ENCODE data around the gene C1orf174.
"Not testable (repeated sequence)": the region's sequence is repeated elsewhere in the genome, so short reads cannot be mapped to it uniquely, and the experiment has no call there.

C1orf174 gene

GRCh38 chr1:3921765-3922164, 21.7 kb upstream of the C1orf174 start:
- no peak overlapping the region for H3K4me3 Mint-ChIP-seq
- DNase-seq (no peak), ATAC-seq (replicated peaks) (no peak)

DNA sequence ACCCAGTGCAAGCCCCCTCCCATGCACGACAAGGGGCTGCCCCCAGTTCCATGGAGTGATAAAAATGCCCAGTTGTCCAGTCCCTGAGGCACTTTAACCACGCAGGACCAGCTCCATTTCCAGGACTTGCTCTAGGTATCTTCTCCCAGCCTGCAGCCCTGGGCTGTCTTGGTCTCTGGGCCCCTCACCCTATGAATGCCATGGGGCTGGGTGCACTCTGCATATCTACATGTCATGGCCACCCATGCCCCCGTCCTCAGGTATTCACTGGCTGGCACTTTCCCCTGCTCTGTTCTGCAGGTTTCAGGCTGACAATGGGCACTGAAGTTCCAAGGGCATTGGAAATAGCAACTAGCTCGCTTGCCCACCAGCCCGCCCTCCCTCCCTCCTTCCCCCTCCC, 19.6 kb upstream of the C1orf174 start:
- Mint-ChIP-seq H3K36me3 (no peaks in the 10 kb centered on the region), H3K4me3 (no peak overlapping the region), H3K4me1 (no peaks in the 10 kb centered on the region), H3K9me3 (peaks cover 0 to 3% of the 10 kb centered on the region in 2 donors), H3K27me3 (no peaks in the 10 kb centered on the region), H3K27ac (no peak overlapping the region)
- ATAC-seq (replicated peaks) (no peak), DNase-seq (no peak)

More at GRCh38 chr1:3921765-3922164, 21.7 kb upstream of the C1orf174 start:
- H3K27me3 Mint-ChIP-seq = peaks cover 0 to 12% of the 10 kb centered on the region in 2 donors
- H3K4me1 Mint-ChIP-seq = no peaks in the 10 kb centered on the region
- no peaks in the 10 kb centered on the region for H3K36me3 Mint-ChIP-seq
- H3K9me3 Mint-ChIP-seq = peaks cover 0 to 3% of the 10 kb centered on the region in 2 donors
- peak overlapping the region; percentile 33 for H3K27ac Mint-ChIP-seq

DNA sequence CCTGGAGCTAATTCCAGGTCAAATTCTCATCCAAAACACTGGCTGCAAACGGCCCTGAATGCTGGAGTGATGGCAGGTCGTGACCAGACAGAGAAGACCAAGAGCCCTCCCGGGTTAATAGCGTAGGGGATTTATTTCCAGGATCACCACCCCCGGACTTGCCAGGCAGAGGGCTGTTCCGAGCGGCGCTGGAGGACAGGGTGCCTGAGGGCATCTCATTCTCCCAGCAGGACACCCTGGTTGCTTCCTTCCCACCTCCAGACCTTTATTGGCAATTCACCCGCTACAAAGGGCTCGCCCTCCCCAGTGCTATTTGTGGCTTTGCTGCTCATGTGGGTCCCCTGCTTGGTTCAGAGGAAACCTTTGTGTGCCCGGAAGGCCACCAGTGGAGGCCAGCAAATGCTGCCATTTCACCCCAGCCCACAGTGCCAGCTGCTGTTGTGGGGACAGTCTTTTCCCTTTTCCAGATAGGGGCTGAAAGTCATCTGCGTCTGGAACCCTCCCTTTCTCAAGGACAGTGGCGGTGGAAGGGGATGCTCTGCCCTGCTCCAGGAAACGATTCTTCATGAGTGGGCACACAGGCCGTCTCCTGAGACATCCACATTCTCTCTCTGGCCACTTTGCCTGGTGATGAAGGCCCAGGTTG, 19.0 kb upstream of the C1orf174 start:
- H3K27me3 Mint-ChIP-seq = no peaks in the 10 kb centered on the region
- H3K4me3 Mint-ChIP-seq = no peak overlapping the region
- peaks cover 0 to 3% of the 10 kb centered on the region in 2 donors for H3K9me3 Mint-ChIP-seq
- ATAC-seq (replicated peaks) = no peak
- H3K4me1 Mint-ChIP-seq = no peaks in the 10 kb centered on the region
- DNase-seq = no peak
- H3K36me3 Mint-ChIP-seq = no peaks in the 10 kb centered on the region
- H3K27ac Mint-ChIP-seq = no peak overlapping the region

GRCh38 chr1:3918359-3918758, 18.3 kb upstream of the C1orf174 start:
- H3K9me3 Mint-ChIP-seq; H3K36me3 Mint-ChIP-seq; DNase-seq; H3K4me3 Mint-ChIP-seq; ATAC-seq (replicated peaks); H3K27ac Mint-ChIP-seq; H3K4me1 Mint-ChIP-seq; H3K27me3 Mint-ChIP-seq: not testable (repeated sequence)

GRCh38 chr1:3917761-3918160, 17.7 kb upstream of the C1orf174 start:
- Mint-ChIP-seq H3K4me1 (no peaks in the 10 kb centered on the region), H3K9me3 (peaks cover 0 to 2% of the 10 kb centered on the region in 2 donors)
- ATAC-seq (replicated peaks) = no peak

DNA sequence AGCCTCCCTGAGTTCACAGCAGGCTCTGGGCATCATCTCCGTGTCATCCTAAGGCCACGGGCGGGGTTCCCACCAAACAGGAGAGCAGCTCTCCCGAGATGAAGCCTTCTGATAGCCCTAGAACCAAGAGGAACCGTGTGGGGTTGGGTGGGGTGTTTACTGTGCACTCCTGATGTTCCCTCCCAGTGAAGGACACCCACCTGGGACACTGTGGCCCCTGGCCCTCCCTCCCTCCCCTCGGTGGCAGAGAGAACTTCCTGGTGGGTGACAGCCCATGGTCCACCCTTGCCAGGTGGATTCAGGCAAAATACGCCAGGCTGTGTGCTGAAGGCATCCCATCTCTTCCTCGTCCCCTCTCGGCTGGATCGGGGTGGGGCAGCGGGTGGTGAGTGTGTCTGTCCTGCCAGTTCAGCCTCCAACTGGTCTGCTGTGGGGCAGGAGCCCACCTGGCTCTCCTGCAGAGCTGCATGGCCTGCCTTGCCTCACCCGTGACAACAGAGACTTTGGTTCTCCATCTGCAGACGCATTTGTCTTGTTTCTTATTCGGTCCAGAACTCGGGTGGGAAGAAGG, 15.6 kb upstream of the C1orf174 start:
- no peak overlapping the region for H3K4me3 Mint-ChIP-seq

More at GRCh38 chr1:3917761-3918160, 17.7 kb upstream of the C1orf174 start:
- Mint-ChIP-seq H3K27ac (peak overlapping the region; percentile 47), H3K27me3 (no peaks in the 10 kb centered on the region), H3K36me3 (no peaks in the 10 kb centered on the region), H3K4me3 (no peak overlapping the region)
- no peak for DNase-seq

DNA sequence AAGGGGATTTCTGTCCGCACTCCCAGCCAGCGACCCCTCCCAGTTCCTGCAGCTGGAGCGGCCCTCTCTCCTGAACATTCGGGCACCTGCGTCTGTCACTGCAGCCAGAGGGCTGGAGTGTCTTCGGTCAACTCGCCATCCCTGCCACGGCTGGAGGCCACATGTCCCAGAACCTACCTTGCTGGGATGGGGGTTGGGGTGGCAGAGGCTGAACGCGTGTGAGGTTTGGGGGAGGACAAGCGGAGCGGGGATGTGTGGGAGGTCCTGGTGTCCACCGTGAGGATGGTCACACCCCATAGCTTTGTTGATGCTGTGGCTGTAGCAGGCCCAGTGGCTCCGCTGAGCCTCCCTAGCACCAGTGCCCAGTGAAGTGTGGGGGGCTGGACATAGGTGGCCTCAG, 14.8 kb upstream of the C1orf174 start:
- ATAC-seq (replicated peaks) (no peak), DNase-seq (no peak)
- H3K4me1 Mint-ChIP-seq = peaks cover 15 to 17% of the 10 kb centered on the region in 2 donors
- peaks cover 4 to 5% of the 10 kb centered on the region in 2 donors for H3K27me3 Mint-ChIP-seq
- H3K4me3 Mint-ChIP-seq = no peak overlapping the region
- H3K27ac Mint-ChIP-seq = no peak overlapping the region
- H3K9me3 Mint-ChIP-seq = peaks cover 0 to 2% of the 10 kb centered on the region in 2 donors
- H3K36me3 Mint-ChIP-seq = no peaks in the 10 kb centered on the region

More for the DNA sequence above, 15.6 kb upstream of the C1orf174 start:
- DNase-seq = no peak
- no peak for ATAC-seq (replicated peaks)
- Mint-ChIP-seq H3K27me3 (no peaks in the 10 kb centered on the region), H3K9me3 (peaks cover 0 to 2% of the 10 kb centered on the region in 2 donors), H3K27ac (no peak overlapping the region), H3K4me1 (peaks cover 11 to 13% of the 10 kb centered on the region in 2 donors), H3K36me3 (no peaks in the 10 kb centered on the region)

- Mint-ChIP-seq H3K4me3 (no peak overlapping the region), H3K36me3 (no peaks in the 10 kb centered on the region), H3K27ac (no peak overlapping the region), H3K4me1 (peaks cover 19 to 22% of the 10 kb centered on the region in 2 donors), H3K9me3 (peaks cover 0 to 2% of the 10 kb centered on the region in 2 donors), H3K27me3 (peaks cover 8 to 9% of the 10 kb centered on the region in 2 donors)
- ATAC-seq (replicated peaks) (no peak), DNase-seq (no peak)
Measured at GRCh38 chr1:3914331-3914851, 14.3 kb upstream of the C1orf174 start.

GRCh38 chr1:3912809-3913685, 13.0 kb upstream of the C1orf174 start:
- peaks cover 8 to 13% of the 10 kb centered on the region in 2 donors for H3K27me3 Mint-ChIP-seq
- H3K4me3 Mint-ChIP-seq = no peak overlapping the region
- H3K36me3 Mint-ChIP-seq = no peaks in the 10 kb centered on the region
- no peaks in the 10 kb centered on the region for H3K9me3 Mint-ChIP-seq
- peaks cover 19 to 22% of the 10 kb centered on the region in 2 donors for H3K4me1 Mint-ChIP-seq
- ATAC-seq (replicated peaks) (no peak), DNase-seq (no peak)
- no peak overlapping the region for H3K27ac Mint-ChIP-seq

GRCh38 chr1:3911981-3912808, 12.1 kb upstream of the C1orf174 start:
- H3K4me1 Mint-ChIP-seq = peaks cover 20 to 25% of the 10 kb centered on the region in 2 donors
- H3K27ac Mint-ChIP-seq = no peak overlapping the region
- DNase-seq (no peak), ATAC-seq (replicated peaks) (no peak)
- no peaks in the 10 kb centered on the region for H3K36me3 Mint-ChIP-seq
- H3K4me3 Mint-ChIP-seq = no peak overlapping the region
- no peaks in the 10 kb centered on the region for H3K9me3 Mint-ChIP-seq
- H3K27me3 Mint-ChIP-seq = peaks cover 8 to 17% of the 10 kb centered on the region in 2 donors

DNA sequence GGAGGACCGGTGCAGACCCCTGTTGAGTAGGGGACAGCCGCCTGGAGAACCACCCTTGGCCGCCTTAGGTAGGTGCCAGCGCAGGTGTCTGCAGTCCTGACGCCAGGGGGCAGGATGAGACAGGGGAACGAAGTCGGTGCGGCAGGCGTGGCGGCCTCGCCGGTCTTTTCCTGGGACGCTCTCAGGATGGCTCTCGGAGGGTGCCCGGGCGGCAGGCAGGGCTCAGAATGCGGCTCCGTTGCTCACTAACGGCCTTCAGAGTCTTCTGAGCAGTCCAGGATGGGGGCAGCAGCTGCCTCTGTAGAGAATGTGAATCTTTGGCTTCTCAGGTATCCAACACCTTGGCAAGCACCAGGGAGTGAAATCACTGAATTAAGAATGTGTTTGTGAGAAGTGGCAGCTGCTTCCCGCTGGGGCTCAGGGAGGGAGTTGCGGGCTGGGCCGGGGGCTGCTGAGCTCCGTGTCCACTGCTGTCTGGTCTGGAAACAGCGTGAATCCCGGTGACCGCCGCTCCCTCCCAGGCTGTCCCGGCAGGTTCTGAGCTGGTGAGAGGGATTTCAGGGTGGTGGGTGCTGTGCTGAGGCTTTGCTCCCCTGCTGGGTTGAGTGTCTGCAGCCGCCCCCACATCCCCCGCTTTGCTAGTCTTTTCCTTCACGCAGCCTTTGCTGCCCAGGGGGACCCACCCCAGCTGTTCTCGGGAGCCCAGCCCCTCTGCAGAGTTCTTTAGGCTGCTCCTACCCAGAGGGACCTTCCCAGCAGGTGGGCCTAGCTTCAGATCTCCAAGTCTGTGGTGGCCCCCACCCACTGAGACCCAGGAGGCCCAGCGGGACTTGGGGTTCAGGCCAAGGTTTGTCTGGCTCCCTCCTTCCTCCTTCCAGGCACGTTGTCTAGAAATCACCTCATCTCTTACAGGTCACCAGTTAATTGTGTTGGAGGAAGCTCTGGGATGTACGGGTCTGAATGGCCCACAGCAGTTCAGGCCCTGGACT, 11.1 kb upstream of the C1orf174 start:
- Mint-ChIP-seq H3K9me3 (no peaks in the 10 kb centered on the region), H3K4me1 (peaks cover 22 to 28% of the 10 kb centered on the region in 2 donors), H3K27me3 (peaks cover 8 to 20% of the 10 kb centered on the region in 2 donors), H3K36me3 (no peaks in the 10 kb centered on the region), H3K27ac (peak overlapping the region; percentile 25), H3K4me3 (no peak overlapping the region)
- ATAC-seq (replicated peaks) (peak; percentile 84 to 89), DNase-seq (peak; percentile 57)

GRCh38 chr1:3910049-3910731, 10.1 kb upstream of the C1orf174 start:
- Mint-ChIP-seq H3K4me3 (no peak overlapping the region), H3K36me3 (peaks cover 0 to 2% of the 10 kb centered on the region in 2 donors), H3K9me3 (no peaks in the 10 kb centered on the region), H3K27me3 (peaks cover 8 to 20% of the 10 kb centered on the region in 2 donors), H3K27ac (no peak overlapping the region), H3K4me1 (peaks cover 22 to 28% of the 10 kb centered on the region in 2 donors)
- DNase-seq (no peak), ATAC-seq (replicated peaks) (peak in 1 of 2 donors; percentile 7)

Measured in stimulated activated naive B cell treated with anti-CD40 and anti-IgM and Interleukin-4, amounts not matched to agents 10 μg/mL and 1 μg/mL and 100 μg/mL, for 72 hours (primary cell).